GM12878 (cell line): ENCODE results near the gene ANKHD1. TPM values are rescaled to one million over a fixed set of nuclear protein-coding genes. Genes with fewer than 3 reads are reported as not detected.
A peak's percentile ranks its signal among the peaks of the same experiment; 100 is the strongest.

ENCODE experiments used
- ATAC-seq: fragments of 200-7000 bp; cut with Tn5 transposase; 3 replicates; pipeline ENCODE4 v1.9.1; 2020; ENCODE audit warnings: mild to moderate bottlenecking, moderate library complexity
- BruUV-seq: library from RNA; stranded (reverse); fragments of 400-500 nt; replicated peaks from 2 replicates; lab custom pipeline; 2021; lab: Mats Ljungman, UMichigan
- CTCF ChIA-PET: fragments of 300-600 bp; sonication (Branson Sonifier 250); formaldehyde crosslinking; extraction: SDS; loops from one replicate; lab custom pipeline; 2021; ENCODE audit warnings: inconsistent platforms; lab: Yijun Ruan, JAX
- POLR2A ChIA-PET: fragments of 350-600 bp; formaldehyde crosslinking; extraction: SDS; loops from one replicate; lab custom pipeline; 2021; ENCODE audit warnings: inconsistent platforms; lab: Charles Lee
- RAD21 ChIA-PET: fragments of 300-600 bp; sonication (Branson Sonifier 250); formaldehyde crosslinking; loops from one replicate; lab custom pipeline; 2023; ENCODE audit warnings: antibody characterized with exemption; ENCODE audit not compliant: unreplicated experiment; lab: Charles Lee
- SMC1A ChIA-PET: fragments of 300-600 bp; sonication (Branson Sonifier 250); formaldehyde crosslinking; loops from one replicate; lab custom pipeline; 2023; ENCODE audit not compliant: unreplicated experiment, uncharacterized antibody; lab: Charles Lee
- DNase-seq: peaks from one replicate; pipeline ENCODE4 v3.0.0-alpha.2; 2011; ENCODE audit warnings: low read depth, low spot score
- FAIRE-seq: peaks from 3 replicates; lab custom pipeline; 2011; peaks lifted over from hg19 to GRCh38; lab: Jason Lieb, UNC
- H2AFZ ChIP-seq: 2 replicates; pipeline ENCODE4 v1.6.0; 2011; ENCODE audit warnings: low read depth, low read length, control low read depth; ENCODE audit not compliant: control insufficient read depth
- H3K27ac ChIP-seq: 2 replicates; pipeline ENCODE4 v1.5.1; 2011; ENCODE audit warnings: control low read depth; ENCODE audit not compliant: control insufficient read depth, insufficient read depth
- H3K27me3 ChIP-seq, 2 experiments: replicated peaks in 1 of 2; 2 replicates each; pipeline versions ENCODE4 v1.6.0 to v1.6.1; 2011; ENCODE audit warnings: low read length in 1 of 2; ENCODE audit not compliant: control insufficient read depth in 2 of 2, insufficient read depth in 2 of 2
- H3K36me3 ChIP-seq, 2 experiments: 2 replicates each; pipeline ENCODE4 v1.5.1; 2011; ENCODE audit warnings: low read length in 1 of 2; ENCODE audit not compliant: control insufficient read depth in 2 of 2, insufficient read depth in 2 of 2
- H3K4me1 ChIP-seq: 2 replicates; pipeline ENCODE4 v1.6.1; 2011; ENCODE audit warnings: mild to moderate bottlenecking, low read length, moderate library complexity, mixed read lengths; ENCODE audit not compliant: control insufficient read depth, insufficient read depth
- H3K4me2 ChIP-seq: 2 replicates; pipeline ENCODE4 v1.6.0; 2011; ENCODE audit warnings: control low read depth; ENCODE audit not compliant: control insufficient read depth, insufficient read depth
- H3K4me3 ChIP-seq: fragments of 200-600 bp; sonication (generic); 2 replicates; pipeline ENCODE4 v1.5.1; 2016
- H3K79me2 ChIP-seq: 2 replicates; pipeline ENCODE4 v1.6.0; 2011; ENCODE audit warnings: low read length; ENCODE audit not compliant: control insufficient read depth, insufficient read depth
- H3K9ac ChIP-seq: 2 replicates; pipeline ENCODE4 v1.8.0; 2011; ENCODE audit warnings: low read length, control low read depth, mixed read lengths; ENCODE audit not compliant: control insufficient read depth, insufficient read depth
- H3K9me3 ChIP-seq: replicated peaks from 3 replicates; pipeline ENCODE4 v1.5.1; 2011; ENCODE audit warnings: mild to moderate bottlenecking, low read length; ENCODE audit not compliant: control insufficient read depth, insufficient read depth
- H4K20me1 ChIP-seq: 2 replicates; pipeline ENCODE4 v1.6.0; 2011; ENCODE audit not compliant: control insufficient read depth, insufficient read depth
- NR2F1 ChIP-seq: fragments of 450-650 bp; conservative IDR thresholded peaks from 2 replicates; pipeline ENCODE4 v1.6.1; 2017; ENCODE audit warnings: mild to moderate bottlenecking
- SKIL ChIP-seq: fragments of 450-650 bp; IDR thresholded peaks from 2 replicates; pipeline ENCODE4 v1.6.1; 2017; ENCODE audit warnings: mild to moderate bottlenecking, low read depth, inconsistent platforms; ENCODE audit not compliant: poor library complexity, severe bottlenecking
- USF2 ChIP-seq: IDR thresholded peaks from 2 replicates; pipeline ENCODE4 v1.6.1; 2011; ENCODE audit warnings: low read depth, low read length, improper control_type of control experiment, borderline replicate concordance
- ZBTB11 ChIP-seq: fragments of 450-650 bp; formaldehyde crosslinking; IDR thresholded peaks from 2 replicates; pipeline ENCODE4 v1.5.0; 2022; ENCODE audit warnings: mild to moderate bottlenecking, missing genetic modification characterization
- WGBS: methylation state at CpG from one replicate; pipeline ENCODE4 v1.1.6; 2016; ENCODE audit warnings: low lambda C conversion rate; ENCODE audit not compliant: insufficient replicate concordance, insufficient coverage; ENCODE audit errors: missing lambda C conversion rate; 5-methylcytosine and 5-hydroxymethylcytosine counted together
- in situ Hi-C: fragments of 300-500 bp; cut with MboI; formaldehyde crosslinking; loops from 9 replicates; pipeline ENCODE4 v1.14.3; 2018; ENCODE audit warnings: mixed read lengths
- intact Hi-C: fragments of 100-400 bp; cut with micrococcal nuclease; formaldehyde crosslinking; loops from one replicate; pipeline ENCODE4 v1.14.2; 2022; ENCODE audit not compliant: unreplicated experiment
- polyA plus RNA-seq, 11 experiments: library from polyadenylated mRNA; depleted of rRNA in 4 of 11; unstranded in 6 of 11; stranded (reverse) in 5 of 11; fragments of >200 nt; fragmentation: Nextera tagmentation in 4 of 11; fragmentation: Illumina TruSeq in 1 of 11; extraction: Ambion mirVana in 4 of 11; extraction: Trizol in 1 of 11; gene quantifications; 1 replicate in 1 of 11; 2 replicates in 10 of 11; pipeline versions ENCODE4 v1.2.1 to v1.2.3, GENCODE V29; 2011 to 2016; ENCODE audit warnings: inconsistent platforms in 2 of 11, missing spikeins in 2 of 11, low read depth in 1 of 11
- total RNA-seq, 4 experiments: library from RNA; depleted of rRNA in 3 of 4; stranded (reverse); fragments of >200 nt in 3 of 4; fragmentation: Illumina TruSeq in 1 of 4; extraction: Trizol in 1 of 4; gene quantifications; 2 replicates each; pipeline versions ENCODE4 v1.2.1 to v1.2.3, GENCODE V29; 2013 to 2021

The ANKHD1 gene
- total and polyA plus RNA-seq, 10 of the 15 experiments (the other 5 are each of a cell fraction or from before 2014, with no cell fraction given), result 31.6 to 96.8 (median 74.3) TPM

- TF ChIP-seq USF2 (peak; percentile 25; the same call in 1 of the 2 replicates), ZBTB11 (CRISPR knock-in tag) (0 out of 2 replicates have a peak, but pooled peaks have one; percentile 15)
Observed at GRCh38 chr5:140402258-140403074, 833 bp downstream of the ANKHD1 start (continued).

GRCh38 chr5:140403613-140404012 lies 2.0 kb downstream of the ANKHD1 start:
- no peak for FAIRE-seq
- no peaks in the 10 kb centered on the region; the same call in 1 of the 2 replicates for H3K4me1 ChIP-seq
- H3K9me3 ChIP-seq, result no peaks in the 10 kb centered on the region
- TF ChIP-seq SKIL (no peak), NR2F1 (0 out of 2 replicates have a peak, but pooled peaks have one; percentile 32)
- TF ChIP-seq, all 136 proteins: peak for 1
- no TSS peak for BruUV-seq
- Histone ChIP-seq H3K27me3 (no peaks in the 10 kb centered on the region), H3K4me3 (peak overlapping the region; percentile 85), H2AFZ (no peak overlapping the region), H3K27ac (no peak overlapping the region), H4K20me1 (no peaks in the 10 kb centered on the region; the same call in 1 of the 2 replicates), H3K9ac (peak overlapping the region; percentile 50; the same call in 1 of the 2 replicates), H3K36me3 (peaks cover 0 to 3% of the 10 kb centered on the region in 2 experiments; a peak in 1 of 4 replicates), H3K4me2 (peak overlapping the region; percentile 95), H3K79me2 (peaks cover 87% of the 10 kb centered on the region)
- 38% methylated on average over 5 of the region's 5 CpGs for WGBS
- ATAC-seq (no peak), DNase-seq (no peak)
- RAD21 ChIA-PET, result no interaction called here
- in situ Hi-C loops, result loop anchor here (25.0 kb wide), 1 partner anchor 1209 kb away; the partner anchor contains the start of gene DIAPH1
- CTCF ChIA-PET, result interaction anchor here (1.4 kb wide), 1 partner anchor 307 kb away, joined by 5 read pairs; no protein-coding TSS in a partner anchor
- POLR2A ChIA-PET, result interaction anchor here (0.5 to 1.3 kb wide), 5 partner anchors 11 to 365 kb away, joined by 3 to 8 read pairs (median 3); partner anchors contain the start of gene HBEGF
- intact Hi-C loops, result loop anchor here (5.0 kb wide), 3 partner anchors 129 to 234 kb away; partner anchors contain the start of gene TMCO6
- SMC1A ChIA-PET, result interaction anchor here (0.7 to 1.6 kb wide), 3 partner anchors 10 to 308 kb away, joined by 3 to 4 read pairs (median 3); no protein-coding TSS in a partner anchor
